Mucosa of descending colon (tissue), 3 donors: Measurements from ENCODE around the gene CDC14A. TPM values are rescaled to one million over a fixed set of nuclear protein-coding genes. Genes with fewer than 3 reads are reported as not detected.
A peak's percentile ranks its signal among the peaks of the same experiment; 100 is the strongest.

Experiments used
- ATAC-seq: fragments of 200-7000 bp; cut with Tn5 transposase; one replicate; pipeline ENCODE4 v1.9.1; 2020; ENCODE audit warnings: mild to moderate bottlenecking, moderate library complexity
- DNase-seq, 3 donors: peaks; one replicate each; pipeline ENCODE4 v3.0.0-alpha.2; 2020
- H3K36me3 ChIP-seq: fragments of 200-600 bp; one replicate; pipeline ENCODE4 v1.8.0; 2021; ENCODE audit warnings: low read depth, mild to moderate bottlenecking
- H3K4me1 ChIP-seq: fragments of 200-600 bp; one replicate; pipeline ENCODE4 v1.8.0; 2021; ENCODE audit warnings: low read depth, mild to moderate bottlenecking
- H3K4me3 ChIP-seq: fragments of 200-600 bp; one replicate; pipeline ENCODE4 v1.8.0; 2021; ENCODE audit warnings: mild to moderate bottlenecking
- H3K9me3 ChIP-seq: fragments of 200-600 bp; one replicate; pipeline ENCODE4 v1.8.0; 2021; ENCODE audit warnings: mild to moderate bottlenecking
- CTCF ChIP-seq: fragments of 200-600 bp; IDR thresholded peaks from one replicate; pipeline ENCODE4 v1.8.0; 2022; ENCODE audit warnings: antibody characterized with exemption, mild to moderate bottlenecking
- intact Hi-C, 2 donors: fragments of 100-400 bp; cut with DNase I in 1 of 2; cut with micrococcal nuclease in 1 of 2; formaldehyde crosslinking; loops; one replicate each; pipeline versions ENCODE4 v1.11.0 to v1.11.1; 2022; cut with DNase I, micrococcal nuclease
- total RNA-seq, 3 donors: library from RNA; stranded (reverse); fragmentation: NEBNext Ultra II Directional in 2 of 3; extraction: Animal tissue kit (Norgen Biotek cat#: 25700) in 2 of 3; gene quantifications; one replicate each; pipeline versions ENCODE4 v1.2.1 to v1.2.4, GENCODE V29; 2021 to 2023
- donor health status: DM: no; HTN: no; CAD: no; lungs with moderate emphysema.
- donor health status: DM: no; HTN: no; CAD: no.
- donor health status: DM: no; HTN: yes; CAD: no.

The CDC14A gene
- total RNA-seq, 3 donors from 2014 or later: 15.6 to 34.3 (median 18.5) TPM

GRCh38 chr1:100411574-100411973, 59.3 kb downstream of the CDC14A start:
- ATAC-seq (no peak), DNase-seq (no peak)
- intact Hi-C loops: no loop called here
- H3K4me3 ChIP-seq: no peak overlapping the region
- peaks cover 8% of the 10 kb centered on the region for H3K4me1 ChIP-seq
- H3K36me3 ChIP-seq: no peaks in the 10 kb centered on the region
- TF ChIP-seq CTCF: no peak
- no peaks in the 10 kb centered on the region for H3K9me3 ChIP-seq

GRCh38 chr1:100413035-100413434, 60.7 kb downstream of the CDC14A start:
- DNase-seq (no peak), ATAC-seq (peak; percentile 43)
- H3K36me3 ChIP-seq: no peaks in the 10 kb centered on the region
- no peaks in the 10 kb centered on the region for H3K9me3 ChIP-seq
- H3K4me3 ChIP-seq: no peak overlapping the region
- H3K4me1 ChIP-seq: peaks cover 8% of the 10 kb centered on the region
- TF ChIP-seq CTCF: no peak
- intact Hi-C loops: no loop called here

- Histone ChIP-seq H3K4me3 (no peak overlapping the region), H3K9me3 (no peaks in the 10 kb centered on the region), H3K36me3 (no peaks in the 10 kb centered on the region), H3K4me1 (peaks cover 8% of the 10 kb centered on the region)
- no peak for TF ChIP-seq CTCF
- DNase-seq: peak in 1 of 3 donors; percentile 17
- intact Hi-C loops: no loop called here
- ATAC-seq: peak; percentile 81
Measured at GRCh38 chr1:100414693-100415497, 62.6 kb downstream of the CDC14A start.

GRCh38 chr1:100415498-100415778, 63.1 kb downstream of the CDC14A start:
- intact Hi-C loops: no loop called here
- no peak overlapping the region for H3K4me3 ChIP-seq
- no peaks in the 10 kb centered on the region for H3K36me3 ChIP-seq
- peak; percentile 70 for ATAC-seq
- DNase-seq: no peak
- H3K4me1 ChIP-seq: peaks cover 8% of the 10 kb centered on the region
- no peaks in the 10 kb centered on the region for H3K9me3 ChIP-seq
- no peak for TF ChIP-seq CTCF

GRCh38 chr1:100419072-100419471, 66.8 kb downstream of the CDC14A start:
- intact Hi-C loops: no loop called here

More at GRCh38 chr1:100419072-100419471, 66.8 kb downstream of the CDC14A start:
- Histone ChIP-seq H3K36me3 (no peaks in the 10 kb centered on the region), H3K4me1 (peaks cover 8% of the 10 kb centered on the region), H3K4me3 (no peak overlapping the region), H3K9me3 (no peaks in the 10 kb centered on the region)
- ATAC-seq (no peak), DNase-seq (no peak)
- no peak for TF ChIP-seq CTCF
